ENCODE measurements around the gene DAP.

DAP gene

DNA sequence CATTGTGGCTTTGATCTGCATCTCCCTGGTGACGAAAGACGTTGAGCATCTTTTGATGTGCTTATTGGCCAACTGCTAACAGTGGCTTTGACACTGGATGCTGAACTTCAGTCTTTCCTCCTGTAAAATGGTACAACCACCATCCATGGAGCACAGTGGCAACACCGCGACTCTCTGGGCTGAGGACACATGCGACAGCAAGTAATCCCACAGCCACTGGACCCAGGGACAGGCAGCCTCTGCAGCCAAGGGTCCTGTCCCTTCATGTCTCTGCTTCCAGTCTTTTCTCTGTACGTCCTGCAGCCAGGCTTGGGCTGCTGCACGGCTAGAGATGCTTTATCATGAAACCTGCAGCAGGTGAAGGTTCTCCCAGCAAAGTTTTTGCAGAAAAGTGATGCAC is 83.5 kb downstream of the DAP start:
- no peak overlapping the region for H3K4me3 ChIP-seq (ENCODE audit: low read depth in 1 of 2, low read length in 1 of 2)
- no peaks in the 10 kb centered on the region for H3K27me3 ChIP-seq
- peaks cover 39% of the 10 kb centered on the region for H3K36me3 ChIP-seq
- no peak overlapping the region for H3K27ac ChIP-seq
- H3K4me1 ChIP-seq (ENCODE audit: control insufficient read depth in 1 of 2, insufficient read depth in 1 of 2, low read depth in 1 of 2, low read length in 1 of 2) = peaks cover 10 to 12% of the 10 kb centered on the region in 2 experiments
- H3K9me3 ChIP-seq = no peaks in the 10 kb centered on the region
- TF ChIP-seq, protein P1, sequence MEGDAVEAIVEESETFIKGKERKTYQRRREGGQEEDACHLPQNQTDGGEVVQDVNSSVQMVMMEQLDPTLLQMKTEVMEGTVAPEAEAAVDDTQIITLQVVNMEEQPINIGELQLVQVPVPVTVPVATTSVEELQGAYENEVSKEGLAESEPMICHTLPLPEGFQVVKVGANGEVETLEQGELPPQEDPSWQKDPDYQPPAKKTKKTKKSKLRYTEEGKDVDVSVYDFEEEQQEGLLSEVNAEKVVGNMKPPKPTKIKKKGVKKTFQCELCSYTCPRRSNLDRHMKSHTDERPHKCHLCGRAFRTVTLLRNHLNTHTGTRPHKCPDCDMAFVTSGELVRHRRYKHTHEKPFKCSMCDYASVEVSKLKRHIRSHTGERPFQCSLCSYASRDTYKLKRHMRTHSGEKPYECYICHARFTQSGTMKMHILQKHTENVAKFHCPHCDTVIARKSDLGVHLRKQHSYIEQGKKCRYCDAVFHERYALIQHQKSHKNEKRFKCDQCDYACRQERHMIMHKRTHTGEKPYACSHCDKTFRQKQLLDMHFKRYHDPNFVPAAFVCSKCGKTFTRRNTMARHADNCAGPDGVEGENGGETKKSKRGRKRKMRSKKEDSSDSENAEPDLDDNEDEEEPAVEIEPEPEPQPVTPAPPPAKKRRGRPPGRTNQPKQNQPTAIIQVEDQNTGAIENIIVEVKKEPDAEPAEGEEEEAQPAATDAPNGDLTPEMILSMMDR (IDR thresholded peaks at IDR 0.05) = no peak

DNA sequence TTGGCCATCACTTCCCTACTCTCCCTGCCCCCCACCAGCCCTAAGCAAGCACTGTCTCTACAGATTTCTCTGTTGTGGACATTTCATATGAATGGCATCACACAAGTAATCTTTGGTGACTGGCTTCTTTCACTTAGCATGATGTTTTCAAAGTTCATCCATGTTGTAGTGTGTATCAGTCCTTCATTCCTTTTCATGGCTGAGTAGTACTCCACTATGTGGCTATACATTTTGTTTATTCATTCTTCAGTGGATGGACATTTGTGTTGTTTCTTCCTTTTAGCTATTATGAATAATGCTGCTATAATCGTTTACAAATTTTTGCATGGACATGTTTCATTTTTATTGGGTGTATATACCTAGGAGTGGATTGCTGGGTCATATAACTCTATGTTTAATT is 84.1 kb downstream of the DAP start:
- TF ChIP-seq, protein P1 (IDR thresholded peaks at IDR 0.05) = no peak
- no peaks in the 10 kb centered on the region for H3K9me3 ChIP-seq
- peaks cover 4 to 6% of the 10 kb centered on the region in 2 experiments for H3K4me1 ChIP-seq (ENCODE audit: control insufficient read depth in 1 of 2, insufficient read depth in 1 of 2, low read depth in 1 of 2, low read length in 1 of 2)
- no peak overlapping the region for H3K27ac ChIP-seq
- no peak overlapping the region for H3K4me3 ChIP-seq (ENCODE audit: low read depth in 1 of 2, low read length in 1 of 2)
- peaks cover 38% of the 10 kb centered on the region for H3K36me3 ChIP-seq
- no peaks in the 10 kb centered on the region for H3K27me3 ChIP-seq

DNA sequence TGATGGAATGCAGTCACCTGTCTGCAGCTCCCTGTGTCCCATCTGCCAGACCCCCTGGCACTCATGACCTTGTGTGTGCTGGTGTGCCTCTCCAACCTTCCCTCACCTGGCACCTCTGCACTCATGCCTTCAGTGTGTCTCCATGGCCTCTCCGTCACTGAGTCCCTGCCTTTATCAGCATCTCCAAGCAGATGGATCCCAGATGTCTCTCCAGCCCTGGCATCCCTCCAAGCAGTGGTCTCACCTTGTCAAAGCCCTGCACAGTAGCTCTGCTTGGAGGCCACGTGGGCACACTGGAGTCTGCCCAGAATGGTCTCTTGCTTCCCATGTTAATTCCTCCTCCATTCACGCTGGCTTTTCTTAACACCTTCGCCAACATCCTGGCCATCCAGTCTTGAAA is 84.8 kb downstream of the DAP start:
- Histone ChIP-seq H3K9me3 (no peaks in the 10 kb centered on the region), H3K36me3 (peaks cover 37% of the 10 kb centered on the region), H3K27me3 (no peaks in the 10 kb centered on the region), H3K4me3 (ENCODE audit: low read depth in 1 of 2, low read length in 1 of 2) (no peak overlapping the region), H3K27ac (no peak overlapping the region), H3K4me1 (ENCODE audit: control insufficient read depth in 1 of 2, insufficient read depth in 1 of 2, low read depth in 1 of 2, low read length in 1 of 2) (peaks cover 1 to 4% of the 10 kb centered on the region in 2 experiments)
- TF ChIP-seq, protein P1 (IDR thresholded peaks at IDR 0.05) = no peak

DNA sequence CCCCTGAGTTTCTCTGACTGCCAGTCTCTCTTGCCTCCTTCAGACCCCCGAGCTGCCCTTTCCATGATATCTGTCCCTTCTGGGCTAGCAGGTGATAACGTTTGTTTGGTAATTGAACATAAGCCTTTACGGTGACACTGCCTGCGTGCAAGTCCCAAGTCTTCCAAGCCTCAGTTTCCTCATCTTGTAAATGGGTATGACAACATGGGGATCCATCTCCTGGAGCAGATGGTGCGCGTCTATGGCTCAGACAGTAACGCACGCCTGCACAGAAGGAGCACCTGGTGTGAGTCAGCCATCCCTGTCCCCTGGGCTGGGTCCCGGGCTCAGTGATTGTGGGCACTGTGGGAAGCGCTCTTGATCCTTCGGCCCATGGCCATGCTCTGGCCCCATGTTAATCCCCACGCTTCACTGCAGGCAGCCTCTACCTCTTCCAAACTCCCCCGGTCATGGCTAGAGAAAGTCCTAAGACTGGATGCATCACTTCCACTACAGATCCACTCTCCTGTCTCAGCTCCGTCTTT is 85.8 kb downstream of the DAP start:
- Histone ChIP-seq H3K4me3 (ENCODE audit: low read depth in 1 of 2, low read length in 1 of 2) (no peak overlapping the region), H3K27me3 (no peaks in the 10 kb centered on the region), H3K4me1 (ENCODE audit: control insufficient read depth in 1 of 2, insufficient read depth in 1 of 2, low read depth in 1 of 2, low read length in 1 of 2) (peaks cover 8 to 12% of the 10 kb centered on the region in 2 experiments), H3K9me3 (no peaks in the 10 kb centered on the region), H3K27ac (no peak overlapping the region), H3K36me3 (peaks cover 27% of the 10 kb centered on the region)
- TF ChIP-seq, protein P1 (IDR thresholded peaks at IDR 0.05) = no peak

DNA sequence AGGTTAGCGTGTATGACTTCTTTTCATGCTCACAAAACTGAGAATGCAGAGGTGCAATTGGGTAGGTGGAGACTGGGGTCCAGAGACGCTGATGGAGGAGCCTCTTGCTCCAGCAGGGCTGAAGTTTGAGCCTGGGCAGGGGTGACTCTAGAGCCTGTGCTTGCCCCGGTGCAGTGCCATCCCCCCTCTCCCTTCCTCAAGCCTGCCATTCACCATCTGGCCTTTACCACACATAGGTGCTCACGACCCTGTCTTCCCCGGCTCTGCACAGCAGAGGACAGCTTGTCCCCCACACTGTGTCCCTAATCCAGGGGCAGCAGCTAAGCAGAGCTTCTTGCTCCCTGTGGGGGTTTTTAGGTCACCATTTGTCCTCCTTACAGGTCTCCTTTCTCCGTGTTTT is 86.5 kb downstream of the DAP start:
- H3K4me1 ChIP-seq (ENCODE audit: control insufficient read depth in 1 of 2, insufficient read depth in 1 of 2, low read depth in 1 of 2, low read length in 1 of 2) = peaks cover 8 to 12% of the 10 kb centered on the region in 2 experiments
- TF ChIP-seq, protein P1 (IDR thresholded peaks at IDR 0.05) = no peak
- peaks cover 21% of the 10 kb centered on the region for H3K36me3 ChIP-seq
- no peak overlapping the region for H3K4me3 ChIP-seq (ENCODE audit: low read depth in 1 of 2, low read length in 1 of 2)
- no peaks in the 10 kb centered on the region for H3K9me3 ChIP-seq
- no peaks in the 10 kb centered on the region for H3K27me3 ChIP-seq
- H3K27ac ChIP-seq = no peak overlapping the region

DNA sequence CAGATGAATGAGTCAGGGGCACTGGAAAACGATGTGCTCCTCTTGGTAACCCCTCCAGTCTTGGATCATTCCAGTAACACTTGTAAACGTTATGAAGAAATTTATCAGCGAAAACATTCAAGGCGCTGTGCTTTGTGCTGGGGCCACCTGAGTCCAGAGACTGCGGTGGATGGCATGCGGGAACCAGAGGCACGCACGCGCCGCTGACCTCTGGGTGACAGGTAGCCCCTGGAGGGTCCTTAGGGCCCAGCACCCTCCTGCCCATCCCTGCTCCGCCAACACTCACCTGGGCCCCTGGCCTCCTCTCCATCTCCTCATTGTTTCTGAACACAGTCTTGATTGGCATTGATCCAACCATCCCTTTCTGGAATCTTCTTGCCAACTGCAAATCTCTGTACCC is 86.9 kb downstream of the DAP start:
- Histone ChIP-seq H3K27ac (no peak overlapping the region), H3K9me3 (no peaks in the 10 kb centered on the region), H3K36me3 (peaks cover 16% of the 10 kb centered on the region), H3K4me3 (ENCODE audit: low read depth in 1 of 2, low read length in 1 of 2) (no peak overlapping the region), H3K27me3 (no peaks in the 10 kb centered on the region), H3K4me1 (ENCODE audit: control insufficient read depth in 1 of 2, insufficient read depth in 1 of 2, low read depth in 1 of 2, low read length in 1 of 2) (peaks cover 8 to 12% of the 10 kb centered on the region in 2 experiments)
- TF ChIP-seq, protein P1 (IDR thresholded peaks at IDR 0.05) = no peak
